Psoas muscle (tissue), 8 donors: ENCODE measurements around the gene OR2G3. TPM values are rescaled to one million over a fixed set of nuclear protein-coding genes. Genes with fewer than 3 reads are reported as not detected.
A peak's percentile ranks its signal among the peaks of the same experiment; 100 is the strongest.

Experiments
- ATAC-seq, 4 donors: fragments of 200-7000 bp; cut with Tn5 transposase; one replicate each; pipeline ENCODE4 v1.9.1; 2020; ENCODE audit warnings: moderate library complexity in 3 of 4, mild to moderate bottlenecking in 2 of 4
- DNase-seq, 2 donors: peaks; one replicate each; pipeline ENCODE4 v3.0.0-alpha.2; 2020
- H3K27ac ChIP-seq: fragments of 200-600 bp; one replicate; pipeline ENCODE4 v1.8.0; 2022
- H3K27me3 ChIP-seq, 3 donors: fragments of 200-600 bp in 1 of 3; one replicate each; pipeline versions ENCODE4 v1.6.1 to v1.8.0; 2013 to 2022; ENCODE audit warnings: low read length in 2 of 3, mild to moderate bottlenecking in 2 of 3, moderate library complexity in 1 of 3; ENCODE audit not compliant: insufficient read depth in 3 of 3
- H3K36me3 ChIP-seq, 2 donors: fragments of 200-600 bp in 1 of 2; one replicate each; pipeline versions ENCODE4 v1.6.1 to v1.8.0; 2013 to 2022; ENCODE audit warnings: low read depth in 1 of 2, mild to moderate bottlenecking in 1 of 2, moderate library complexity in 1 of 2; ENCODE audit not compliant: insufficient read depth in 1 of 2
- H3K4me1 ChIP-seq: fragments of 200-600 bp; one replicate; pipeline ENCODE4 v1.8.0; 2022
- H3K4me3 ChIP-seq: fragments of 200-600 bp; one replicate; pipeline ENCODE4 v1.8.0; 2022; ENCODE audit warnings: mild to moderate bottlenecking
- H3K9me3 ChIP-seq: fragments of 200-600 bp; one replicate; pipeline ENCODE4 v1.8.0; 2022
- CTCF ChIP-seq: fragments of 200-600 bp; IDR thresholded peaks from one replicate; pipeline ENCODE4 v1.8.0; 2022; ENCODE audit warnings: antibody characterized with exemption
- WGBS, 3 donors: extraction: QIAGEN DNeasy Blood & Tissue Kit; methylation state at CpG; one replicate each; pipeline versions ENCODE4 v1.1.6 to v1.1.7; 2013; 5-methylcytosine and 5-hydroxymethylcytosine counted together
- intact Hi-C, 2 donors: fragments of 100-400 bp; cut with DNase I; formaldehyde crosslinking; loops; one replicate each; pipeline versions ENCODE4 v1.11.0 to v1.14.2; 2022
- polyA plus RNA-seq, 3 donors: library from polyadenylated mRNA; stranded (reverse); fragments of 200-250 nt; gene quantifications; one replicate each; pipeline ENCODE4 v1.2.3, GENCODE V29; 2013
- total RNA-seq, 4 donors: library from RNA; stranded (reverse); fragmentation: NEBNext Ultra II Directional in 2 of 4; extraction: Animal tissue kit (Norgen Biotek cat#: 25700) in 2 of 4; gene quantifications; one replicate each; pipeline versions ENCODE4 v1.2.1 to v1.2.4, GENCODE V29; 2021 to 2023
- donor health status: healthy with polysubstance abuse.
- donor health status: DM: no; HTN: no; CAD: no; lungs with moderate emphysema.
- donor health status: Bipolar disorder and iron deficiency.
- donor health status: healthy.
- donor health status: DM: yes; HTN: yes; CAD: no.
- donor health status: DM: no; HTN: no; CAD: no.
- donor health status: DM: no; HTN: no; CAD: no.
- donor health status: DM: yes; HTN: yes; CAD: no.

OR2G3 gene
- total and polyA plus RNA-seq, 7 donors = not detected

DNA sequence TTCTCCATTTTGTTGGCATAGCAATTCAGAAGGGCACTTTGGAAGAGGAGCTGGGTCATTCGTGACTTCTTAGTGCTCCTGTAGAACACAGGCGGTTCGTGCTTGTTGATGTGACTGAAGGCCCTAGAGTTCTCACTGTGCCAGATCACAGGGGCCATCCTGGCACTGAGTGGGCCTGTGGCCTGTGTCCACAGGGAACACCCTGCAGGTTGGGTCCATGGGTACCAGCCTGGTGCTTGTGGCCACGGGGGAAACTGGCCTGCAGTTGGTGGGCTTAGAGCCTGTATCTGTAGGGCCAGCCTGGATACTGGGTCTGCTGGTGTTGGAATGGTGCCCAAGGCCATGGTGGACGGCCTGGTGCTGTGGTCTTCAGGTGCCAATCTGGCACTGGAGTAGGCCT, 9.2 kb downstream of the OR2G3 start:
- DNase-seq (no peak), ATAC-seq (no peak)
- Histone ChIP-seq H3K4me3 (no peak overlapping the region), H3K36me3 (no peaks in the 10 kb centered on the region), H3K27ac (no peak overlapping the region), H3K4me1 (no peaks in the 10 kb centered on the region), H3K27me3 (no peaks in the 10 kb centered on the region), H3K9me3 (peaks cover 4% of the 10 kb centered on the region)
- WGBS, 3 donors = 73 to 78% (median 75%) methylated on average over 5 of the region's 5 CpGs
- no peak for TF ChIP-seq CTCF
- intact Hi-C loops = no loop called here

GRCh38 chr1:247627951-247628350, 22.6 kb downstream of the OR2G3 start:
- TF ChIP-seq CTCF = no peak
- Histone ChIP-seq H3K27ac (no peak overlapping the region), H3K36me3 (no peaks in the 10 kb centered on the region), H3K9me3 (peaks cover 6% of the 10 kb centered on the region), H3K4me3 (no peak overlapping the region), H3K4me1 (no peaks in the 10 kb centered on the region), H3K27me3 (peaks cover 0 to 2% (median 0%) of the 10 kb centered on the region in 3 donors)
- 44 to 51% (median 45%) methylated on average over 3 of the region's 3 CpGs for WGBS, 3 donors
- no peak for ATAC-seq
- DNase-seq = no peak
- intact Hi-C loops = no loop called here

DNA sequence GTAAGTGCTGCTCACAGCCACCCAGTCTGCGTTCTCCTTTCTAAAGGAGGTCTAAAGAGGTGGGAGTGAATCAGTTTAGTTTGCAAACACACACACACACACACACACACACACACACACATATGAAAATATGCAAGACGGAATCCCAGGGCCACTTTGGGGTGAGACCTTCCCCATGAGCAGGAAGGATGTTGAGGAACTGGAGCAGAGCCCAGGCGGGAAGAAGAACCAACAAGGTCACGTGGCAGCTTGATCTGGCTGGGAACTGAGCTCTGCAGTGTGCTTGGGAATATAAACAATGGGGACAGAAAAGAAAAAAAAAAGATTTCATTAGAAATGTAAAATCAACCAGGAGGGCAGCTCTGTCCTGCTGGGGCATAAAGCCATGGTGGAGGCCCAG, 32.6 kb downstream of the OR2G3 start:
- 62 to 74% (median 66%) methylated on average over 4 of the region's 4 CpGs for WGBS, 3 donors
- no peak for ATAC-seq
- Histone ChIP-seq H3K36me3 (no peaks in the 10 kb centered on the region), H3K9me3 (no peaks in the 10 kb centered on the region), H3K27me3 (peaks cover 0 to 2% (median 0%) of the 10 kb centered on the region in 3 donors), H3K4me3 (no peak overlapping the region), H3K4me1 (no peaks in the 10 kb centered on the region), H3K27ac (no peak overlapping the region)
- intact Hi-C loops = no loop called here
- no peak for DNase-seq
- no peak for TF ChIP-seq CTCF

DNA sequence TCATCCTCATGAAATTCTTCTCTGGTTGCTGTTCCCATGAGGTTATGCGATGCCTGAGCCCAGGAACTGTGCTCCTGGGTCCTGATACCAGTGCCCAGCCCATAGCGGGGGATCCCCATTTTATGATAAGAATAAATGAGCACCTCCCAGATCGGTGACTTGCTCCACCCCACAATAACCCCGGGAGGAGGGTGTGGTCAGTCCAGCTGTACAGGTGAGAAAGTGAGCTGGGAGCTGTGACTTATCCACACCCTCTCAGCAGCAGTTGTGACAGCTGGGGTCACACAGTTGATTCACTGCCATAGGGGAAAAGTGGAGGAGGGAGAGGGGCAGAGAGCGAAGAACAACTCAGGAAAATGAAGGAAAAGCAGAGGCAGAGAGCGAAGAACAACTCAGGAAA, 33.4 kb downstream of the OR2G3 start:
- H3K27ac ChIP-seq = no peak overlapping the region
- H3K9me3 ChIP-seq = no peaks in the 10 kb centered on the region
- WGBS, 3 donors = 78 to 81% (median 81%) methylated on average over 6 of the region's 6 CpGs
- no peak for DNase-seq
- no peaks in the 10 kb centered on the region for H3K4me1 ChIP-seq
- H3K36me3 ChIP-seq = no peaks in the 10 kb centered on the region
- no peak for ATAC-seq
- H3K27me3 ChIP-seq = peaks cover 0 to 2% (median 0%) of the 10 kb centered on the region in 3 donors
- TF ChIP-seq CTCF = no peak
- intact Hi-C loops = no loop called here
- no peak overlapping the region for H3K4me3 ChIP-seq

- no peak for TF ChIP-seq CTCF
- Histone ChIP-seq H3K27me3 (peaks cover 0 to 2% (median 0%) of the 10 kb centered on the region in 3 donors), H3K9me3 (no peaks in the 10 kb centered on the region), H3K4me3 (peak overlapping the region; percentile 55), H3K27ac (no peak overlapping the region), H3K4me1 (no peaks in the 10 kb centered on the region), H3K36me3 (no peaks in the 10 kb centered on the region)
- 8 to 12% (median 8%) methylated on average over 35 to 55 of the region's 55 CpGs for WGBS, 3 donors
- ATAC-seq (peak in 3 of 4 donors; percentile 53 to 70 (median 56)), DNase-seq (peak; percentile 62 to 82)
- intact Hi-C loops = no loop called here
These were observed 34.1 kb downstream of the OR2G3 start for GRCh38 chr1:247639381-247639981.
